GM19463 (cell line): ENCODE data around the gene TMA7B.

Experiments
- ATAC-seq: cut with Tn5 transposase; IDR thresholded peaks from one replicate; pipeline ENCODE4 v1.9.1; 2021; ENCODE audit warnings: mild to moderate bottlenecking, moderate library complexity; ENCODE audit not compliant: unreplicated experiment

The TMA7B gene

GRCh38 chr22:39959640-39960447, at the start of gene TMA7B:
Gene TMA7B (plus strand): TSS chr22:39960397. CDS start chr22:39964375, 3,978 bp downstream.
- no peak for ATAC-seq

- no peak for ATAC-seq
Observed at GRCh38 chr22:39910876-39911613, 49.2 kb upstream of the TMA7B start.

DNA sequence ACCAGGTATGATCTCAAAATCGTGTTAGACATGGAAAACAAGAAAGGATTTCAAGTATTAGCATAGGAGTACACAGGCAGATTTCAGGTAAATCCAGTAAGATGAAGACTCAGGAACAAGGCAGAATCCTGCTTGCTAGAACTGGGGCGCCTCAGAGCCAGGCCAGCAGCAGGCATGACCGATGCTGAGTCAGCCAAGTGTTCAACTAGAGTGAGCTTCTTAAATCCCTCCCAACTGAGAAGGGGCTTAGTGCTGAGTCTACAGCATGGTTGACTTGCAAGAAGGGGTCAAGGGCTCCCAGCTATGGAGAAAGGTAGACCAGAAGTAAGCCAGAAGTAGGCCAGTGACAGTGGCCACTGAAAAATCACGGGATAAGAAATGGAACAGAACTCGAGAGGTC, 46.9 kb upstream of the TMA7B start:
- no peak for ATAC-seq

GRCh38 chr22:39913886-39914285, 46.3 kb upstream of the TMA7B start:
- ATAC-seq: no peak

DNA sequence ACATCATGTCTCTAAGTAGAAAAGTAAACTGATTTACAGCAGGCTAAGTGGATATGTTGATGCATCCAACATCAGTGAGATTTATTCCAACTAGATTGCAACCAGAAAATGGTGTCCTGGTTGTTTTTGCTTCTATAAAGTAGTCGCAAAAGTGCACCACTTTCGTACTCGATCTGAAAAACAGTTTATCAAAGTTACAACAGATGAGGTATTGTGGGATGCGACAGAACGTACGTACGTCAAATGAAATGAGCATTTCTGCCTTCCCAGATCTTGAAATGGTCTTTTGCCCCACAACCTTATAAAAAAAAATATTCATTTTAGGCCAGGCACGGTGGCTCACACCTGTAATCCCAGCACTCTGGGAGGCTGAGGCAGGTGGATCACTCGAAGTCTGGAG, 45.6 kb upstream of the TMA7B start:
- ATAC-seq: no peak

GRCh38 chr22:39915295-39915726, 44.9 kb upstream of the TMA7B start:
- no peak for ATAC-seq

DNA sequence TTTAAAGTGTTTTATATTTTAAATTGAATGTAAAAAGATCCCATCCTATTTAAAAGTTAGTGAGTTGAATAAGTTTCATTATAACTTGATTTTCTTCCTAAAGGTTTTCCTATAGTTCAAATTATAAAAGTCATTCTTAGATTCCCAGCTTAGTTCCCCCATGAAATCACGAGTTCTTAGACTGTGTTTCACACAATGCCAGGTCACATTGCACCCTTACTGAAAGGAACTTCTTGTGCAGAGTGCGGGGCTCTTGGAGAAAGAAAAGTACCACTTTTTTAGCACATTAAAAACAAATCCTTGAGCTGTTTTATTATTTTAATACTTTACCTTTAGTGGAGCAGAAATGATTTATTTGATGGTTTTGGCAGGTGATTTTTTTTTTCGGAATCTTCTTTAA, 43.7 kb upstream of the TMA7B start:
- no peak for ATAC-seq

DNA sequence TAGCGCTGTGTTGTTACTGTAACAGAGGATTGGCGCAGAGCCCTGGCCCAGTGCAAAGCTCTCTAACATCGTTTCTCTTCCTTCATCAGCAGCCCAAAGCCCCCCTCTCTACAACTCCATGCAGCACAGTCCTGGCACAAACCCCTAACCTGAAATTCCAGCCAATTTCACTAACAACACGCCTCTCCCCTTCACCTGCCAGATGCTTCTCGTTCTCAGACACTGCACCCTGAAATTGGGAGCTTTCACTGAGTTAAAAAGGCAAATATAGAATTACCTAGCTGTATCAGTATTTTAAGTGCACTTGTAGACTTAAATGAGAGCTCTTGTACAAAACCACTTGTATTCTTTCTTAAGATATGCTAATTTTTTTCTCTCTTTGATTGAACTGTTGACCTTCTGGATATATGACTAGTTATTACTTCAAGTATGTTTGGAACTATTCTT, 43.0 kb upstream of the TMA7B start:
- no peak for ATAC-seq

DNA sequence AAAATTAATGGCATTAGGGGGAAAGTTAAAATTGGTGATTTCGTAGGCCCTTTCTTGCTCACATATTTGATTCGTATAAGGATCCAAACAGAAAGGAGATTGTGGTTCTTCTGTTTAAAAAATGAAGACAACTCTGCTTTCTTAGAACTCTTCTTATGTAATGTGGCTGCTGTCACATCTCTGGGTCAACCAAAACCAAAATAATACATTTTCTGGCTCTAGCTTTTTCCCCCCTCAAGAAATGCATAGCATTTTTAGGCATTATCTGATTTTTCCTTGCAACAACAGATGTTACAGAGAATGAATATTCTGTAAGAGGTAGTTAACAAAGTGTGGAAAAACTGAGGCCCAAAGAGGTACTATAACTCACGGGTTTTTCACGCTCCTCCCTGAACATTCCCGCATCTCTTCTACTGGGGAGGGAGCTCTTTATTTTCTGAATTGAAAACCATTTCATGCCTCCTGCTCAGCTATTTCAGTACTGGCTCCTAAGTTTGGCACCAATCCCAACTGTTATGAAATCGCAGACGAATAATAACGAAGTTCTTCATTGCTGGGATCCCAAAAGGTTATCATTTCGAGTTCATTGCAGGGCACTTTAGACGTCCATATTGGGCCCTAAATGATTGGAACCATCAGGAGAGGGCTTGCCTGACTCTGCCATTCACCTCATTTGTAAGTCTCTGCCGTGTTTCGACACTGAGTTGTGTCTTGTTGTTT, 42.3 kb upstream of the TMA7B start:
- ATAC-seq: no peak

- no peak for ATAC-seq
Observed at GRCh38 chr22:39920134-39920743, 40.0 kb upstream of the TMA7B start.

- ATAC-seq: no peak
Observed at GRCh38 chr22:39923696-39924095, 36.5 kb upstream of the TMA7B start.

GRCh38 chr22:39924286-39924685, 35.9 kb upstream of the TMA7B start:
- no peak for ATAC-seq

GRCh38 chr22:39925273-39925672, 34.9 kb upstream of the TMA7B start:
- no peak for ATAC-seq

- no peak for ATAC-seq
Observed at GRCh38 chr22:39925909-39926679, 34.1 kb upstream of the TMA7B start.

DNA sequence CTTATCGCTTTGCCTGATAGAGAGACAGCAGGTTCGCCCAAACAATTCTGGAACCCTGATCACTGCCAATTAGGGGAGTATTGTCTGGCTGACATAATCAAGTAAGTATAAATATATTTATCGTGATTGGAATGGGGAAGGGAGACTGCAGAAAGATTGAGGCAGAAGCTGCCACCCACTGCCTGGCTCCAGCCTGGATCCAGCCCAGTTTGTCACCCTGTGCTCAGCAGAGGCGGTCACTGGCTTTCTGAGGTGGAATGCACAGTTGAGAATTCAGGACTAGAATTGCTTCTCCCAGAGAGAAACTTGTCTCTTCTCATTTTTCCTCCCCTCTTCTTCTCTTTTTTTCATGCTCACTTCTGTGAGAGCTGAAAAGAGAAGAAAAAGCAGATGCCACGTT, 33.4 kb upstream of the TMA7B start:
- ATAC-seq: no peak

- no peak for ATAC-seq
Observed at GRCh38 chr22:39927544-39927943, 32.7 kb upstream of the TMA7B start.

DNA sequence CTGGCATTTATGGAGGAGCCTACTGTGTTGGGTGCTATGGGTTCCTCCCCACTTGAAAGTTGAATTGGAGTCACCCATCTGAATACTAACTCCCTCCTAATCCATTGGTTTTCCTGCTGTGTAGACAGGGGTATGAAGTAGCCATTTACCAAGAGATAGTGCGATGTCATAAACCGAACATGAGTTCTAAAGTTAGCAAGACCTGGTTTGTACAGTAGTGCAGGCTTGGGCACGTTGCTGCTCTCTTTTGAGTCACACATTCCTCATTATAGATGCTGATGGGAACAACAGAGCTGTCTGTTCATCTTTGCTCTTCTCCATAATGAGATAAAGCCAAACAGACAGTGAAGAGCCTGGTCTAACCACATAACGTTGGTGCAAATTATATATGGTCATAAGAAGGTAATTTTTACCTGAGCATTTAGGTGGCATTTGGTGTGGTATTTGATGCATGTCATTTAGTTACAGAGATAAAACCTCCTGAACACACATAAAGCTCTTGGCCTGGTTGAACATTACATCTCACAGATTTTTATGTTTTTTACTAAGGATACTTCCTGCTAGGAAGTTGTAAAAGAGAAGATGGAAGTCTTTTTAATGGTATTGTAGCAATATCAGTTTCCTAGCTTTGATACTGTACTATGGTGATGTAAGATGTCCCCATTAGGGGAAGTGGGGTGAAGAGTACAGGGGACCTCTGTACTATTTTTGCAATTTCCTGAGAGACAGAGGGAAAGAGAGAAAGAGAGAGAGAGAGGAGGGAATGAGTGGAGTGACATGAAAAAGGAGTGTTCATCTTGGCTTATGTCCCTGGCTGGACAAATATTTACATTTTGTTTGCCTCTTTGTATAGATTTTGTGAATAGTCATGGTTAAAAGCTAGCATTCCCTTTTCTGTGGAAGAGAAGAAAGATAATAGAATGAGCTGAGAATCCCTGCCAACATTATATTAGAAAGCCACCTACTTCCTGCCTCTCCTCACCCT, 31.4 kb upstream of the TMA7B start:
- no peak for ATAC-seq

- no peak for ATAC-seq
Observed at GRCh38 chr22:39931251-39931650, 28.9 kb upstream of the TMA7B start.

- no peak for ATAC-seq
Observed at GRCh38 chr22:39932166-39932565, 28.0 kb upstream of the TMA7B start.
